ENCODE data around the gene ALOX5AP. TPM values are rescaled to one million over a fixed set of nuclear protein-coding genes. Genes with fewer than 3 reads are reported as not detected.

ALOX5AP gene
- total RNA-seq, 2 donors from 2014 or later = 27.5 to 69.9 TPM

DNA sequence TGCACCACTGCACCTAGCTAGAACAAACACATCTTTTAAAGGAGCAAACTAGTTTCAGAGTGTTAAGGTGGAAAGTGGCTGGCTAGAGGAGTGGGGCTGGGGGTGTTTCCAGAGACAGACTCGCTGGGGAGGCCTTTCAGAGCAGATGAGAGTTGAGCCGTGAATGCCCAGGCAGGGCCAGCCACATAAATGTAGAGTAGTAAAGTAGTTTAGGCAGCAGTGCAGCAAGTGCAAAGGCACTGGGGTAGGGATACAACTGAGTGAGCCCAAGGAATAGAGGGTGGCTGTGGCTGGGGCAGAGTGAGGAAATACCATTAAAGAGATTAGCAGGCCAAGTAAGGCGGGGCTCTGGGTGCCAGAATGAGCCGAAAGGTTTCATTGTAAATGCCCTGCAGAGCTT lies 72.0 kb downstream of the ALOX5AP start:
- H3K27ac ChIP-seq = peak overlapping the region; percentile 7 to 50
- DNase-seq (ENCODE audit: low spot score) (no peak), ATAC-seq (ENCODE audit: insufficient number of reproducible peaks, low FRiP score, low read depth) (no peak)
- peaks cover 11 to 15% of the 10 kb centered on the region in 2 donors for H3K4me1 ChIP-seq (ENCODE audit: control insufficient read depth in 1 of 2, low read depth in 2 of 2)
- no peak overlapping the region for H3K4me3 ChIP-seq
- no peaks in the 10 kb centered on the region for H3K9me3 ChIP-seq
- H3K36me3 ChIP-seq = no peaks in the 10 kb centered on the region
- no peaks in the 10 kb centered on the region for H3K27me3 ChIP-seq (replicated peaks; ENCODE audit: insufficient read depth)
- TF ChIP-seq, protein P1, sequence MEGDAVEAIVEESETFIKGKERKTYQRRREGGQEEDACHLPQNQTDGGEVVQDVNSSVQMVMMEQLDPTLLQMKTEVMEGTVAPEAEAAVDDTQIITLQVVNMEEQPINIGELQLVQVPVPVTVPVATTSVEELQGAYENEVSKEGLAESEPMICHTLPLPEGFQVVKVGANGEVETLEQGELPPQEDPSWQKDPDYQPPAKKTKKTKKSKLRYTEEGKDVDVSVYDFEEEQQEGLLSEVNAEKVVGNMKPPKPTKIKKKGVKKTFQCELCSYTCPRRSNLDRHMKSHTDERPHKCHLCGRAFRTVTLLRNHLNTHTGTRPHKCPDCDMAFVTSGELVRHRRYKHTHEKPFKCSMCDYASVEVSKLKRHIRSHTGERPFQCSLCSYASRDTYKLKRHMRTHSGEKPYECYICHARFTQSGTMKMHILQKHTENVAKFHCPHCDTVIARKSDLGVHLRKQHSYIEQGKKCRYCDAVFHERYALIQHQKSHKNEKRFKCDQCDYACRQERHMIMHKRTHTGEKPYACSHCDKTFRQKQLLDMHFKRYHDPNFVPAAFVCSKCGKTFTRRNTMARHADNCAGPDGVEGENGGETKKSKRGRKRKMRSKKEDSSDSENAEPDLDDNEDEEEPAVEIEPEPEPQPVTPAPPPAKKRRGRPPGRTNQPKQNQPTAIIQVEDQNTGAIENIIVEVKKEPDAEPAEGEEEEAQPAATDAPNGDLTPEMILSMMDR (IDR thresholded peaks at IDR 0.05) = no peak

DNA sequence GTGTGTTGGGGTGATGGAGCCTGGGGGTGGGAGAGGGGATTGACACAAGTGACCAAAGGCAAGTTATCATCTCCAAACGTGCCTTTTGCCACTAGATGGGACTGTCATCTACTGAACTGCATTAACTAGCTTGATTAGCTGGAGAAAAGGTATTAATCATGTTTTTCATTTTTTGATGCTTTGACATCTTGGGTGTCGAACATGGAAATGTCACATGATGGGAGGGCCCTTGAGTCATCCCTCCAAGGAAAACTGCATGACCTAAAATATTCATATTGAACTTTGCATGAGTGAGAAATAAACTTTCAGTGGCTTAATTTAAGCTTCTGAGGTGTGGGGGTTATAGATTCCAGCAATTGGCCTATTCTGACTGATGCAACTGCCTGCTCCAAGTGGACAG lies 73.3 kb downstream of the ALOX5AP start:
- no peak overlapping the region for H3K4me3 ChIP-seq
- no peaks in the 10 kb centered on the region for H3K27me3 ChIP-seq (replicated peaks; ENCODE audit: insufficient read depth)
- peaks cover 8 to 10% of the 10 kb centered on the region in 2 donors for H3K4me1 ChIP-seq (ENCODE audit: control insufficient read depth in 1 of 2, low read depth in 2 of 2)
- no peak for ATAC-seq (ENCODE audit: insufficient number of reproducible peaks, low FRiP score, low read depth)
- TF ChIP-seq, protein P1 (IDR thresholded peaks at IDR 0.05) = no peak
- H3K27ac ChIP-seq = no peak overlapping the region
- no peaks in the 10 kb centered on the region for H3K36me3 ChIP-seq
- DNase-seq (ENCODE audit: low spot score) = no peak
- no peaks in the 10 kb centered on the region for H3K9me3 ChIP-seq

DNA sequence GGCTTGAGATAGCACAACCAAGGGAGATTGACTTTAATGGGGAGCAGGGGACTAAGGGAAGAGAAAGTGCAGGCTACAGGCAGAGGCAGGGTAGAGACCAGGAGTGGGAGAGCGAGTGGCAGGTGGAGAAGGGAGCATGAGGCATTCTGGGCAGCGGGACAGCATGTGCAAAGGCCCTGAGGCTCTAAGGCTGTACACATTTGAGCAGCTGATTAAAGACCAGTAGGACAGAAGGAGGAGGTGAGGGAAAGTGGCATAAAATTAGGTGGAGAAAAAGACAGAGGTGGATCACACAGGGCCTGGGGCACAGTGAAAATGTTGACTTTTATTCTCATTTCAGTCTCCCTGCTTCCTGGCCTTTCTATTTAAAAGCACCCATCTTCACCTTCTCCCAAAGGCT lies 74.4 kb downstream of the ALOX5AP start:
- DNase-seq (ENCODE audit: low spot score) = no peak
- H3K27me3 ChIP-seq (replicated peaks; ENCODE audit: insufficient read depth) = no peaks in the 10 kb centered on the region
- no peak overlapping the region for H3K27ac ChIP-seq
- TF ChIP-seq, protein P1 (IDR thresholded peaks at IDR 0.05) = no peak
- no peaks in the 10 kb centered on the region for H3K36me3 ChIP-seq
- no peaks in the 10 kb centered on the region for H3K9me3 ChIP-seq
- H3K4me1 ChIP-seq (ENCODE audit: control insufficient read depth in 1 of 2, low read depth in 2 of 2) = peaks cover 6 to 10% of the 10 kb centered on the region in 2 donors
- H3K4me3 ChIP-seq = no peak overlapping the region
- no peak for ATAC-seq (ENCODE audit: insufficient number of reproducible peaks, low FRiP score, low read depth)

DNA sequence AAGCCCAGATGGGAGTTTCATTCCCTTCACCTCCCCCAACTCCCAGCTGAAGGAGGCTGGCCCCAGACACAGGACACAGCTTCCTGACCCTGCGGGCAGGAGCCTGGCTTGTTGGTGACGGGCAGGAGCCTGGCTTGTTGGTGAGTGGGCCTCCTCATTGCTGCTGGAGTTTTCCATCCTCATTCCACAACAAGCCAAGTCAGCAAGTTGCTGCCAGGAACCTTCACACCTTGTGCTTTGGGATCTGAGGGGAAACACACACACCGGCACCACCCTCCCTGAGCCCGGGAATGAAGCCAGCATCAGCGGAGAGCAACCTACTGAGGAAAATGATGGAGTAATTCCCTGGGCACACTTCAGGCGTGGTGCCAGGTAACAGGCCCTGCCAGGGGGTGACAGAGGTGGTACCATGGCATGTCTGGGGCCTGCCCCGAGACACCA lies 74.9 kb downstream of the ALOX5AP start:
- Histone ChIP-seq H3K27me3 (replicated peaks; ENCODE audit: insufficient read depth) (no peaks in the 10 kb centered on the region), H3K36me3 (no peaks in the 10 kb centered on the region), H3K4me3 (no peak overlapping the region), H3K9me3 (no peaks in the 10 kb centered on the region), H3K27ac (no peak overlapping the region), H3K4me1 (ENCODE audit: control insufficient read depth in 1 of 2, low read depth in 2 of 2) (peaks cover 6 to 10% of the 10 kb centered on the region in 2 donors)
- no peak for ATAC-seq (ENCODE audit: insufficient number of reproducible peaks, low FRiP score, low read depth)
- TF ChIP-seq, protein P1 (IDR thresholded peaks at IDR 0.05) = no peak
- DNase-seq (ENCODE audit: low spot score) = no peak

DNA sequence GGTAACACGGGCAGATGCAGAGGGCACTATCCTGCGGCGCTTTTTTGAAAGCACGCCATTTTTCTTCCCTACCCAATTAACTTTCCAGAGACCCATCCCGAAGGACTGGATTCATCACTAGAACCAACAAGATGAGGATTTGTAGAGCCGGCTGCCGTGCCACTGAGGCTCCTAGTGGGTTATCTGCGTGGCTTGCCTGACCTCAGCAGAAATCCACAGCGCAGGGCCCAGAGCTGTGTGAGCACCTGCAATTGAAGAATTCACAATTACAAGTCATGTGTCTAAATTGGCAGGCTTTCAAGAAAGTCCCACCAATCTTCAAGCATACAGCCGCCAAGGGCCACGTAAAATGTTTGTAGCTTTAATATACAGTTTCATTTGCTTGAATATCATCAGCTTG lies 75.5 kb downstream of the ALOX5AP start:
- TF ChIP-seq, protein P1 (IDR thresholded peaks at IDR 0.05) = no peak
- H3K4me1 ChIP-seq (ENCODE audit: control insufficient read depth in 1 of 2, low read depth in 2 of 2) = peaks cover 6 to 10% of the 10 kb centered on the region in 2 donors
- no peaks in the 10 kb centered on the region for H3K36me3 ChIP-seq
- no peaks in the 10 kb centered on the region for H3K27me3 ChIP-seq (replicated peaks; ENCODE audit: insufficient read depth)
- no peak overlapping the region for H3K27ac ChIP-seq
- no peak for ATAC-seq (ENCODE audit: insufficient number of reproducible peaks, low FRiP score, low read depth)
- H3K4me3 ChIP-seq = no peak overlapping the region
- no peak for DNase-seq (ENCODE audit: low spot score)
- H3K9me3 ChIP-seq = no peaks in the 10 kb centered on the region

Other genes starting within 250 kb of the ALOX5AP start
- 10 to 100 TPM; 20.7 to 25.3 TPM for gene USPL1, start 117.6 kb upstream of the ALOX5AP start, total RNA-seq
- 100 to 1,000 TPM; 163 to 634 TPM for gene MEDAG, start 170.7 kb downstream of the ALOX5AP start, total RNA-seq
- not detected for gene TEX26, start 197.1 kb downstream of the ALOX5AP start, total RNA-seq